ENCODE measurements around the gene OR2L2. TPM values are rescaled to one million over a fixed set of nuclear protein-coding genes. Genes with fewer than 3 reads are reported as not detected.

The OR2L2 gene
- total and polyA plus RNA-seq, 5 donors from 2014 or later: 0.35 to 0.49 TPM; not detected in 3

Other genes with a start within 250 kb of the OR2L2 start
- gene OR14A16, start 206.0 kb upstream of the OR2L2 start, total RNA-seq: not detected
- not detected for gene OR14A16, start 206.0 kb upstream of the OR2L2 start, polyA plus RNA-seq
- gene OR11L1, start 188.2 kb upstream of the OR2L2 start, total RNA-seq: not detected
- gene OR11L1, start 188.2 kb upstream of the OR2L2 start, polyA plus RNA-seq: not detected
- 2.9 TPM for gene TRIM58, start 172.9 kb upstream of the OR2L2 start, total RNA-seq
- under 1 TPM in 1 of 4 donors, not detected in 3; 0.17 TPM for gene TRIM58, start 172.9 kb upstream of the OR2L2 start, polyA plus RNA-seq
- not detected for gene OR2W3, start 134.5 kb upstream of the OR2L2 start, total RNA-seq
- gene OR2W3, start 134.5 kb upstream of the OR2L2 start, polyA plus RNA-seq: not detected
- gene OR2T8, start 109.8 kb upstream of the OR2L2 start, total RNA-seq: not detected
- gene OR2T8, start 109.8 kb upstream of the OR2L2 start, polyA plus RNA-seq: not detected
- not detected for gene OR2AJ1, start 105.2 kb upstream of the OR2L2 start, total RNA-seq
- gene OR2AJ1, start 105.2 kb upstream of the OR2L2 start, polyA plus RNA-seq: not detected
- 0.42 TPM for gene OR2L8, start 81.2 kb upstream of the OR2L2 start, total RNA-seq
- gene OR2L8, start 81.2 kb upstream of the OR2L2 start, polyA plus RNA-seq: not detected
- gene OR2AK2, start 64.8 kb upstream of the OR2L2 start, total RNA-seq: not detected
- not detected for gene OR2AK2, start 64.8 kb upstream of the OR2L2 start, polyA plus RNA-seq
- gene OR2L5, start 16.4 kb upstream of the OR2L2 start, total RNA-seq: not detected
- gene OR2L5, start 16.4 kb upstream of the OR2L2 start, polyA plus RNA-seq: not detected
- not detected for gene OR2L3, start 16.8 kb downstream of the OR2L2 start, total RNA-seq
- gene OR2L3, start 16.8 kb downstream of the OR2L2 start, polyA plus RNA-seq: not detected
- gene OR2L13, start 65.1 kb downstream of the OR2L2 start, total RNA-seq: not detected
- gene OR2L13, start 65.1 kb downstream of the OR2L2 start, polyA plus RNA-seq: not detected
- gene OR2M5, start 115.1 kb downstream of the OR2L2 start, total RNA-seq: not detected
- gene OR2M5, start 115.1 kb downstream of the OR2L2 start, polyA plus RNA-seq: not detected
- gene OR2M2, start 144.8 kb downstream of the OR2L2 start, total RNA-seq: not detected
- gene OR2M2, start 144.8 kb downstream of the OR2L2 start, polyA plus RNA-seq: not detected
- not detected for gene OR2M3, start 167.2 kb downstream of the OR2L2 start, total RNA-seq
- gene OR2M3, start 167.2 kb downstream of the OR2L2 start, polyA plus RNA-seq: not detected
- gene OR2M4, start 201.3 kb downstream of the OR2L2 start, total RNA-seq: not detected
- not detected for gene OR2M4, start 201.3 kb downstream of the OR2L2 start, polyA plus RNA-seq
- gene OR2T33, start 247.9 kb downstream of the OR2L2 start, total RNA-seq: not detected
- gene OR2T33, start 247.9 kb downstream of the OR2L2 start, polyA plus RNA-seq: not detected